Loucy (cell line): ENCODE data around the gene PRKN.

Source experiments
- H2AFZ ChIP-seq: fragments of 200-600 bp; sonication (generic); 2 replicates; pipeline ENCODE4 v1.6.0; 2016; ENCODE audit warnings: antibody characterized with exemption, mild to moderate bottlenecking, low read length, moderate library complexity
- H3F3A ChIP-seq: fragments of 200-600 bp; 2 replicates; pipeline ENCODE4 v1.6.0; 2016; ENCODE audit warnings: antibody characterized with exemption, low read depth, mild to moderate bottlenecking
- H3K27me3 ChIP-seq: fragments of 200-600 bp; sonication (generic); 2 replicates; pipeline ENCODE4 v1.6.1; 2014; ENCODE audit warnings: low read length, mild to moderate bottlenecking; ENCODE audit not compliant: insufficient read depth, poor library complexity, severe bottlenecking
- H3K36me3 ChIP-seq: fragments of 200-600 bp; sonication (generic); 2 replicates; pipeline ENCODE4 v1.6.1; 2016; ENCODE audit warnings: low read length; ENCODE audit not compliant: insufficient read depth
- H3K4me1 ChIP-seq: fragments of 200-600 bp; sonication (generic); 2 replicates; pipeline ENCODE4 v1.5.1; 2014; ENCODE audit warnings: low read length, mild to moderate bottlenecking; ENCODE audit not compliant: insufficient read depth, poor library complexity, severe bottlenecking
- H3K4me2 ChIP-seq: fragments of 200-600 bp; sonication (generic); 2 replicates; pipeline ENCODE4 v1.6.0; 2014; ENCODE audit warnings: antibody characterized with exemption, low read length, low read depth, mild to moderate bottlenecking; ENCODE audit not compliant: poor library complexity, severe bottlenecking
- H3K4me3 ChIP-seq: fragments of 200-600 bp; sonication (generic); 2 replicates; pipeline ENCODE4 v1.5.1; 2014; ENCODE audit warnings: low read length, mild to moderate bottlenecking, mixed read lengths; ENCODE audit not compliant: poor library complexity, severe bottlenecking
- H3K79me2 ChIP-seq: fragments of 200-600 bp; sonication (generic); 2 replicates; pipeline ENCODE4 v1.6.1; 2014; ENCODE audit warnings: low read length; ENCODE audit not compliant: insufficient read depth
- H3K9ac ChIP-seq: fragments of 200-600 bp; sonication (generic); 2 replicates; pipeline ENCODE4 v1.6.0; 2014; ENCODE audit warnings: mild to moderate bottlenecking, low read depth, low read length, moderate library complexity; ENCODE audit not compliant: poor library complexity, severe bottlenecking
- H3K9me2 ChIP-seq: fragments of 200-600 bp; sonication (generic); replicated peaks from 2 replicates; pipeline ENCODE4 v1.6.1; 2016; ENCODE audit warnings: low read depth, low read length, mixed read lengths
- H3K9me3 ChIP-seq: fragments of 200-600 bp; sonication (generic); 2 replicates; pipeline ENCODE4 v1.6.1; 2014; ENCODE audit warnings: mild to moderate bottlenecking, antibody characterized with exemption, low read length, low read depth; ENCODE audit not compliant: insufficient read depth
- H4K20me1 ChIP-seq: fragments of 200-600 bp; sonication (generic); 2 replicates; pipeline ENCODE4 v1.6.0; 2014; ENCODE audit warnings: antibody characterized with exemption, low read length, mild to moderate bottlenecking; ENCODE audit not compliant: insufficient read depth, poor library complexity, severe bottlenecking
- EZH2phosphoT487 ChIP-seq: fragments of 200-600 bp; IDR thresholded peaks from 2 replicates; pipeline ENCODE4 v1.6.1; 2018; ENCODE audit warnings: antibody characterized with exemption, mild to moderate bottlenecking, moderate library complexity, borderline replicate concordance
- TF ChIP-seq, protein P1 (sequence below): fragments of 200-600 bp; sonication (generic); conservative IDR thresholded peaks from 2 replicates; pipeline ENCODE4 v1.5.1; 2014; ENCODE audit warnings: mild to moderate bottlenecking, antibody characterized with exemption, low read length

The PRKN gene

DNA sequence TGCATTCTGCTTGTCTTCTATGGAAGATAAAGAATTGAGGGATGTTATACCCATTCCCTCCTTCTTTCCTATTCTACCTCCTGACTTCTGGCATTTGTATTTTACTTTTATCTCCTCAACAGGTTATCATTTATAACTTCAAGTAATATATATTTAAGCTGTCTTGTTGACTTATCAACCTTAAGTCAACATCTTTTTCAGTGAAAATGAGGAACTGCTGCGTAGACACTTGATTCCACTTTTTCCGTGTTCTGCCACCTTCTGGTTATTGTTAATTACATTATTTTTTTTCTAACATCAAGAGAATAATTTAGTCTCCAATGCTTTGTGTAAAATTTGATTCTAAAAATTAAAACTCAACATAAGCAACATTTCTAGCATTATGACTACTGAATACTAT lies 107.5 kb downstream of the PRKN start:
- TF ChIP-seq EZH2phosphoT487 = no peak
- TF ChIP-seq, protein P1, sequence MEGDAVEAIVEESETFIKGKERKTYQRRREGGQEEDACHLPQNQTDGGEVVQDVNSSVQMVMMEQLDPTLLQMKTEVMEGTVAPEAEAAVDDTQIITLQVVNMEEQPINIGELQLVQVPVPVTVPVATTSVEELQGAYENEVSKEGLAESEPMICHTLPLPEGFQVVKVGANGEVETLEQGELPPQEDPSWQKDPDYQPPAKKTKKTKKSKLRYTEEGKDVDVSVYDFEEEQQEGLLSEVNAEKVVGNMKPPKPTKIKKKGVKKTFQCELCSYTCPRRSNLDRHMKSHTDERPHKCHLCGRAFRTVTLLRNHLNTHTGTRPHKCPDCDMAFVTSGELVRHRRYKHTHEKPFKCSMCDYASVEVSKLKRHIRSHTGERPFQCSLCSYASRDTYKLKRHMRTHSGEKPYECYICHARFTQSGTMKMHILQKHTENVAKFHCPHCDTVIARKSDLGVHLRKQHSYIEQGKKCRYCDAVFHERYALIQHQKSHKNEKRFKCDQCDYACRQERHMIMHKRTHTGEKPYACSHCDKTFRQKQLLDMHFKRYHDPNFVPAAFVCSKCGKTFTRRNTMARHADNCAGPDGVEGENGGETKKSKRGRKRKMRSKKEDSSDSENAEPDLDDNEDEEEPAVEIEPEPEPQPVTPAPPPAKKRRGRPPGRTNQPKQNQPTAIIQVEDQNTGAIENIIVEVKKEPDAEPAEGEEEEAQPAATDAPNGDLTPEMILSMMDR = no peak
- no peaks in the 10 kb centered on the region for H3K9me2 ChIP-seq
- no peak overlapping the region for H3K9ac ChIP-seq
- H3K4me3 ChIP-seq = no peak overlapping the region
- no peaks in the 10 kb centered on the region for H3K4me1 ChIP-seq
- H2AFZ ChIP-seq = no peak overlapping the region
- no peaks in the 10 kb centered on the region for H3K27me3 ChIP-seq
- no peaks in the 10 kb centered on the region for H3K36me3 ChIP-seq
- H3K9me3 ChIP-seq = 0 out of 2 replicates have a peak, but pooled peaks cover 3% of the 10 kb centered on the region
- H3K4me2 ChIP-seq = no peak overlapping the region
- no peaks in the 10 kb centered on the region for H3F3A ChIP-seq
- H4K20me1 ChIP-seq = no peaks in the 10 kb centered on the region
- no peaks in the 10 kb centered on the region for H3K79me2 ChIP-seq

- H2AFZ ChIP-seq = no peak overlapping the region
- H3K79me2 ChIP-seq = no peaks in the 10 kb centered on the region
- H3K9me2 ChIP-seq = no peaks in the 10 kb centered on the region
- H3K27me3 ChIP-seq = no peaks in the 10 kb centered on the region
- 0 out of 2 replicates have a peak, but pooled peaks cover 3% of the 10 kb centered on the region for H3K9me3 ChIP-seq
- no peaks in the 10 kb centered on the region for H3K4me1 ChIP-seq
- H3F3A ChIP-seq = no peaks in the 10 kb centered on the region
- no peaks in the 10 kb centered on the region for H4K20me1 ChIP-seq
- no peak overlapping the region for H3K4me2 ChIP-seq
- no peak overlapping the region for H3K9ac ChIP-seq
- H3K36me3 ChIP-seq = no peaks in the 10 kb centered on the region
- H3K4me3 ChIP-seq = no peak overlapping the region
- TF ChIP-seq, protein P1 = no peak
- TF ChIP-seq EZH2phosphoT487 = no peak
These were observed 109.0 kb downstream of the PRKN start for GRCh38 chr6:162618448-162619002.

- no peaks in the 10 kb centered on the region for H3K27me3 ChIP-seq
- H3K36me3 ChIP-seq = no peaks in the 10 kb centered on the region
- no peak overlapping the region for H3K4me3 ChIP-seq
- no peak overlapping the region for H3K4me2 ChIP-seq
- no peaks in the 10 kb centered on the region for H3K4me1 ChIP-seq
- no peaks in the 10 kb centered on the region for H3K9me3 ChIP-seq
- TF ChIP-seq, protein P1 = no peak
- TF ChIP-seq EZH2phosphoT487 = no peak
- H2AFZ ChIP-seq = no peak overlapping the region
- no peaks in the 10 kb centered on the region for H3F3A ChIP-seq
- no peaks in the 10 kb centered on the region for H3K79me2 ChIP-seq
- H4K20me1 ChIP-seq = no peaks in the 10 kb centered on the region
- no peaks in the 10 kb centered on the region for H3K9me2 ChIP-seq
- H3K9ac ChIP-seq = no peak overlapping the region
These were observed 112.4 kb downstream of the PRKN start for GRCh38 chr6:162615016-162615705.
